Thymus (tissue), 11 donors: ENCODE data around the gene UPK3BL2. TPM values are rescaled to one million over a fixed set of nuclear protein-coding genes. Genes with fewer than 3 reads are reported as not detected.
"Not testable (repeated sequence)": the region's sequence is repeated elsewhere in the genome, so short reads cannot be mapped to it uniquely, and the experiment has no call there.

ENCODE experiments used
- DNase-seq, 9 donors: peaks; one replicate each; pipeline ENCODE4 v3.0.0-alpha.2; 2013; ENCODE audit warnings: low spot score in 9 of 9, low read depth in 6 of 9, missing footprints in 1 of 9
- H3K27ac ChIP-seq, 2 donors: one replicate each; pipeline ENCODE4 v1.5.1; 2013; ENCODE audit warnings: control low read depth in 1 of 2, low read depth in 1 of 2, low read length in 1 of 2, mild to moderate bottlenecking in 1 of 2, moderate library complexity in 1 of 2
- H3K27me3 ChIP-seq, 2 donors: one replicate each; pipeline ENCODE4 v1.5.1; 2013; ENCODE audit warnings: low read length in 1 of 2; ENCODE audit not compliant: control insufficient read depth in 2 of 2, insufficient read depth in 1 of 2
- H3K36me3 ChIP-seq, 2 donors: one replicate each; pipeline ENCODE4 v1.5.1; 2013; ENCODE audit warnings: low read length in 1 of 2, mild to moderate bottlenecking in 1 of 2, moderate library complexity in 1 of 2; ENCODE audit not compliant: control insufficient read depth in 2 of 2, insufficient read depth in 2 of 2
- H3K4me1 ChIP-seq, 2 donors: one replicate each; pipeline ENCODE4 v1.5.1; 2013; ENCODE audit warnings: low read length in 2 of 2; ENCODE audit not compliant: control insufficient read depth in 2 of 2, insufficient read depth in 2 of 2
- H3K4me3 ChIP-seq, 2 donors: one replicate each; pipeline ENCODE4 v1.5.1; 2013; ENCODE audit warnings: low read length in 2 of 2, control low read depth in 1 of 2, mild to moderate bottlenecking in 1 of 2
- H3K9me3 ChIP-seq, 2 donors: one replicate each; pipeline ENCODE4 v1.5.1; 2013; ENCODE audit warnings: low read length in 1 of 2, mild to moderate bottlenecking in 1 of 2; ENCODE audit not compliant: control insufficient read depth in 2 of 2, insufficient read depth in 1 of 2
- WGBS: extraction: QIAGEN DNeasy Blood & Tissue Kit; methylation state at CpG from one replicate; pipeline ENCODE4 v1.1.7; 2013; 5-methylcytosine and 5-hydroxymethylcytosine counted together
- polyA plus RNA-seq: library from polyadenylated mRNA; stranded (reverse); fragments of 200-250 nt; gene quantifications from one replicate; pipeline ENCODE4 v1.2.3, GENCODE V29; 2013
- total RNA-seq: library from RNA; stranded (reverse); fragments of 120-200 nt; gene quantifications from one replicate; pipeline ENCODE4 v1.2.4, GENCODE V29; 2013
- donor health status: healthy.

Gene UPK3BL2
- total and polyA plus RNA-seq, 2 donors: 2.8 to 28.2 TPM

DNA sequence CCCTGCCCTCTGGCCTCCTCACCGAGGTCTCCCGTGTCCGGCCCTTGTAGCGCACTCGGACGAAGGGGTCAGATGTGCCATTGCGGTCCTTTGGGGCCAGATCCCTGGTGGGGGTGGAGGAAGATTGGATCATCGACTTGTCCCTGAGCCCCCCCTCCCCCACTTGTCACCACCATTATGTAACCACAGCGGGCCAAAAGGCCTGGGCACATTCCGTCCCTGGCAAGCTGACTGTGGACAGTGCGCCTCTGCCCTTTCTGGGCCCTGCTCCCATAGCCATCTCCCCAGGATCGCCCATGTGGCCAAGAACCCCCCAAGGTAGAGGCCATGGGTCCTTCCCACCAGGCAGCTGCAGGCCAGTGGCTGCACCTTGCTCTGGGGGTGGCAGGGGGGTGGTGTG, 40.4 kb downstream of the UPK3BL2 start:
- WGBS: no CpG with 5 or more reads among the region's 12 CpGs

DNA sequence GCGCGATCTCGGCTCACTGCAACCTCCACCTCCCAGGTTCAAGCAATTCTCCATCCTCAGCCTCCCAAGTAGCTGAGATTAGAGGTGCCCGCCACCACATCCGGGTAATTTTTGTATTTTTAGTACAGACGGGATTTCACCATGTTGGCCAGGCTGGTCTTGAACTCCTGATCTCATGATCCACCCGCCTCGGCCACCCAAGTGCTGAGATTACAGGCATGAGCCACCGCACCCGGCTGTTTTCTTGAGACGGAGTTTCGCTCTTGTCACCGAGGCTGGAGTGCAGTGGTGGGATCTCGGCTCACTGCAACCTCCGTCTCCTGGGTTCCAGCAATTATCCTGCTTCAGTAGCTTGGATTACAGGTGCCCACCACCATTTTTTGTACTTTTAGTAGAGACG, 45.2 kb downstream of the UPK3BL2 start:
- 98% methylated on average over 11 of the region's 16 CpGs for WGBS
- not testable (repeated sequence) for DNase-seq

More for the DNA sequence above, 40.4 kb downstream of the UPK3BL2 start:
- not testable (repeated sequence) for H3K27me3 ChIP-seq, H3K9me3 ChIP-seq, H3K4me3 ChIP-seq, DNase-seq, H3K27ac ChIP-seq, H3K36me3 ChIP-seq, H3K4me1 ChIP-seq

DNA sequence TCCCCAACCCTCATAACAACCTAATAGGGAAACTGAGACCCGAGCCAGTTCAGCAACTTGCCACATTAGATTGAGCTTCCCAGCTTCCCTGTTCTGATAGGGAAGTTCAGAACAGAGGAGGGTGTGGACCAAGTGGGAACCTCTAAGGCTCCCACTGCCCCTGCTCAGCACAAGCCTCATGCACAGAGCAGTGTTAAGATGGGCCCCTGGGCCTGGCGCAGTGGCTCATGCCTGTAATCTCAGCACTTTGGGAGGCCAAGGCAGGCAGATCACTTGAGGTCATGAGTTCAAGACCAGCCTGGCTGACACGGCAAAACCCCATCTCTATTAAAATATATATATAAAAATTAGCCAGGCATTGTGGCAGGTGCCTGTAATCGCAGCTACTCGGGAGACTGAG, 46.2 kb downstream of the UPK3BL2 start:
- H3K4me1 ChIP-seq: not testable (repeated sequence)

More for the DNA sequence above, 45.2 kb downstream of the UPK3BL2 start:
- H3K27ac ChIP-seq, H3K4me3 ChIP-seq, H3K36me3 ChIP-seq, H3K27me3 ChIP-seq, H3K4me1 ChIP-seq, H3K9me3 ChIP-seq: not testable (repeated sequence)

DNA sequence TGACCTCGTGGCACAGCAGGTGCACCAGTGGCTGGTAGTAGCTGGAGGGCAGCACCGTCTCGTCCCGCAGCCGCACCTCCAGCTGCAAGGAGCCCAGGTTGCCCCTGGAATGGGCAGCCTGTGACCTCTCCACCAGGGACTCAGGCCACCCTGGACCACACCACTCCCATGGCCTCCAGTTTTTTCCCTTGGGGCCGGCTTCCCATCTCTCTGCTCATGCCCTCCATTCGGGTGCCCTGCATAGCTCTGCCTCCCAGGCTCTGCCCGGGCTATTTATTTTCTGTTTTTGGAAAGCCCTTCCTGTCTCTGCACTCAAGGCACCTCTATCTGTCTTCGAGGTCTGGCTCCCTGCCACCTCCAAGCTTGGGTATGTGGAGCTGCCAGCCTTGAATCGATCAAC, 46.6 kb downstream of the UPK3BL2 start:
- not testable (repeated sequence) for H3K9me3 ChIP-seq, H3K36me3 ChIP-seq, H3K4me3 ChIP-seq, H3K27ac ChIP-seq, H3K4me1 ChIP-seq, DNase-seq, H3K27me3 ChIP-seq
- WGBS: 70% methylated on average over 3 of the region's 10 CpGs

More for the DNA sequence above, 46.2 kb downstream of the UPK3BL2 start:
- WGBS: 97% methylated on average over 1 of the region's 5 CpGs
- not testable (repeated sequence) for H3K36me3 ChIP-seq, H3K9me3 ChIP-seq, H3K27me3 ChIP-seq, H3K4me3 ChIP-seq, H3K27ac ChIP-seq, DNase-seq

DNA sequence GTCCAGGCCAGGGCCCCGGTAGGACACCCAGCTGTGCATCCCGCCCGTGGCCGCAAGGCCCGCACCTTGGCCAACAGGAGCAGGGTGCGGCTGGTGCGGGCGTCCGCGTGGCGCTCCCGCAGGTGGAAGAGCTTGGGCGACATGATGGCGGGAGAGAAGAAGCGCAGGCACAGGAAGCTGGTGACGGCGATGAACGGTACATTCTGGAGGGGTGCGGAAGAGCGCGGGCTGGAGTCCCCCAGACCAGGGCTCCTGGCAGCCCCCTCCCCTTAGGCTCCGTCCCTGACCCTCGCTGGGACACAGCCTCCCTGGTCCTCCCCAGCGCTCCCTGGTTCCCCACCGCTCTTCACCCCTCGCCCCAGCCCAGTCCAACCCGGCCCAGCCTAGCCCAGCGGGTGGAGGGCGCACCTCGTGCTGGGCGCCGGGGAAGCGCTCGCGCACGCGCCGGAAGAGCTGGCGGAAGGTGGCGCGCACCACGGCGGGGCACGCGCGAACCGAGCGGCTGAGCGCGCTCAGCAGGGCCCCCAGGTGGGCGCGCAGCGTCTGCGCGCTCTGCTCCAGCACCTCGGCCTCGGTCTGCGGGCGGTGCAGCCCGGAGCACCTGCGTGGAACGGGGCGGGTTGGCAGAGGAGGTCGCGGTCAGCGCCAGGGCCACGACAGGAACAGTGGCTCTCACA, 48.9 kb downstream of the UPK3BL2 start:
- not testable (repeated sequence) for H3K27ac ChIP-seq, H3K27me3 ChIP-seq, H3K36me3 ChIP-seq, H3K9me3 ChIP-seq, H3K4me3 ChIP-seq, DNase-seq, H3K4me1 ChIP-seq
- WGBS: no CpG with 5 or more reads among the region's 67 CpGs

DNA sequence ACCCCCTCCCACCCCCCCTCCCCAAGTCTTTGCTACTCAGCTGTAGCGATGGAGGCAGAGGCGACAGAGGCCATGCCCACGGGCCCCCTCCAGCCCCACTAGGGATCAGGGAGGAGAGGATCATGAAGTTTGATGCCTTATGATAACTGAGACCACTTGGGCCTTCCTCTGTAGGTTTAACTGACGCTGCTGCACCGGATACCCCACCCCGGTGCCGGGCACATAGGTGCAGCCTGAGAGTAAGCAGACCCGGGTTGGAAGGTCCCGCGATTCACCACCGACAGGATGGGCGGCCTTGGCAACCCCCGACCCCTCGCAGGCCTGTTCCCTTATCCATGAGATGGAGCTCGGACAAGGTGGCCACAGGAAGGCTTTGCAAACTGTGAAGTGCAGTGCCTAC, 49.5 kb downstream of the UPK3BL2 start:
- not testable (repeated sequence) for H3K27ac ChIP-seq, H3K4me1 ChIP-seq, DNase-seq, H3K9me3 ChIP-seq, H3K36me3 ChIP-seq, H3K27me3 ChIP-seq
- 11% methylated on average over 8 of the region's 15 CpGs for WGBS
- peak overlapping the region; percentile 29 to 30 for H3K4me3 ChIP-seq

DNA sequence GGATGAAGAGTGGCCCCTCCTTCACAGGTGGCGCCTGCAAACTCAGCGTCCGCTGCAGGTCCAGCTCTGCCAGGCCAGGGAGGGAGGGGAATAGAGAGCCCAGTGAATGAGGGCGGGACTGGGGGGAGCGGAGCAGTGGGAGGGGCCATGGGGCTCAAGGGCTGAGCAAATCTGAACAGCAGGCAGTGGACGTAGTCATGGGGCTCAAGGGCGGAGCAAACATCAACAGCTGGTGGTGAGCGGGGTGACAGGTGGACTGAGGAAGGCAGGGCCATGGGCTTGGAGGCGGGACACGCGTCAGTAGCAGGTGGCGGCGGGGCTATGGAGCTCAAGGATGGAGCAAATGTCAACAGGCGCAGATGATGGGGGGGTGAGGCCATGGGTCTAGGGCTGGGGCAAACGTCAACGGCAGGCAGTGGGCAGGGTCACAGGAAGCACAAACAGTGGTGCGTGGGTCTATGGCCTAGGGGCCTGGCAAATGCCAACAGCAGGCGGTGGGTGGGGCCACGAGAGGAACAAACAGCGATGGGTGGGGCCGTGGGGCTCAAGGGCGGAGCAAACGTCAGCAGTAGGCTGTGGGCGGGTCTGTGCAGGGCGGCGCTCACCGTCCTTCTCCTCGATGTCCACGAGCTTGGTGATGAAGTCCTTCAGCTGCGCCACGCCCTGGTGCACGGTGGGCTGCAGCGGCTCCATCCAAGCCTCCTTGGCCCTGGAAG, 50.1 kb downstream of the UPK3BL2 start:
- not testable (repeated sequence) for H3K27ac ChIP-seq, H3K4me1 ChIP-seq, H3K9me3 ChIP-seq, H3K4me3 ChIP-seq, DNase-seq, H3K36me3 ChIP-seq, H3K27me3 ChIP-seq
- no CpG with 5 or more reads among the region's 33 CpGs for WGBS

DNA sequence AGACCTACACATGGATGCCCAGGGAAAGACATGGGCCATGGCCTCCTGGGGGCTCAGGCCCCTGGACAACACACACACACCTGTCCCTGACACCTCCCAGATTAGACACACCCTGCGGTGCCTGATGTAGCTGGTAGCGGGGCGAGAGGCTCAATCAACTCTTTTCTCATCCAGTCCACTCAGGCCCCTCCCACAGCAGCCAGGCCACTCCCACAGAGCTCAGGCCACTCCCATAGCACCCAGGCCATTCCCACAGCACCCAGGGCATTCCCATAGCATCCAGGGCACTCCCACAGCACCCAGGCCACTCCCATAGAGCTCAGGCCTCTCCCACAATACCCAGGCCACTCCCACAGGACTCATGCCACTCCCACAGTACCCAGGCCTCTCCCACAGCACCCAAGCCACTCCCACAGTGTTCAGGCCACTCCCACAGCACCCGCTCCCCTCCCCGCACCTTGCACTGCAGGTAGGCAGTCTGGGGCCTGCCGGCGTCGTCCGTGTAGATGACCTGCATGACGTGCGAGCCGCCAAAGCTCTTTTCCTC, 52.9 kb downstream of the UPK3BL2 start:
- not testable (repeated sequence) for DNase-seq, H3K9me3 ChIP-seq, H3K27me3 ChIP-seq, H3K36me3 ChIP-seq, H3K27ac ChIP-seq, H3K4me1 ChIP-seq, H3K4me3 ChIP-seq
- 93% methylated on average over 3 of the region's 12 CpGs for WGBS
